ENCODE results near the gene BTBD7. TPM values are rescaled to one million over a fixed set of nuclear protein-coding genes. Genes with fewer than 3 reads are reported as not detected.
A peak's percentile ranks its signal among the peaks of the same experiment; 100 is the strongest.

BTBD7 gene
- total RNA-seq, 1 experiment from 2014 or later = 17.2 TPM

- Histone ChIP-seq H3K4me1 (replicated peaks) (peaks cover 28% of the 10 kb centered on the region), H3K27ac (no peak overlapping the region)
Measured at GRCh38 chr14:93319494-93319893, 13.3 kb downstream of the BTBD7 start.

DNA sequence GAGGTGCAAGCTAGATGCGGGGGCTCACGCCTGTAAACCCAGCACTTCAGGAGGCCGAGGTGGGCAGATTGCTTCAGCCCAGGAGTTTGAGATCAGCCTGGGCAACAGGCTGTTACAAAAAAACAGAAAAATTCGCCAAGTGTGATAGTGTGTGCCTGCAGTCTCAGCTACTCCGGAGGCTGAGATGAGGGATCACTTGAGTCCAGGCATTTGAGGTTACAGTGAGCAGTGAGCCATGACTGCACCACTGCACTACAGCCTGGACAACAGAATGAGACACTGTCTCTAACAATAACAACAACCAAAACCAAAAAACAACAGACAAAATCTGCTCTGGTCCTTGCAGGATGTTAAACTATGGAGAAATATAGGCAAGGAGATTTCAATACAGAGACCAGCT, 13.9 kb downstream of the BTBD7 start:
- H3K27me3 ChIP-seq (replicated peaks) = no peaks in the 10 kb centered on the region
- DNase-seq (ENCODE audit: low read depth in 1 of 2, low spot score in 2 of 2) = peak in 1 of 2 experiments; percentile 14
- H3K27ac ChIP-seq = peak overlapping the region; percentile 35
- no peak overlapping the region for H3K4me3 ChIP-seq
- no peaks in the 10 kb centered on the region for H3K9me3 ChIP-seq (replicated peaks)
- no peaks in the 10 kb centered on the region; the same call in 1 of the 2 replicates for H3K36me3 ChIP-seq
- H3K4me1 ChIP-seq (replicated peaks) = peaks cover 28% of the 10 kb centered on the region

More at GRCh38 chr14:93319494-93319893, 13.3 kb downstream of the BTBD7 start:
- no peaks in the 10 kb centered on the region for H3K9me3 ChIP-seq (replicated peaks)
- H3K36me3 ChIP-seq = no peaks in the 10 kb centered on the region; the same call in 1 of the 2 replicates
- no peak overlapping the region for H3K4me3 ChIP-seq
- H3K27me3 ChIP-seq (replicated peaks) = no peaks in the 10 kb centered on the region
- DNase-seq (ENCODE audit: low read depth in 1 of 2, low spot score in 2 of 2) = no peak

- DNase-seq (ENCODE audit: low read depth in 1 of 2, low spot score in 2 of 2) = peak in 1 of 2 experiments; percentile 37
- H3K4me1 ChIP-seq (replicated peaks) = peaks cover 28% of the 10 kb centered on the region
- H3K9me3 ChIP-seq (replicated peaks) = no peaks in the 10 kb centered on the region
- no peak overlapping the region for H3K4me3 ChIP-seq
- no peaks in the 10 kb centered on the region for H3K27me3 ChIP-seq (replicated peaks)
- H3K36me3 ChIP-seq = no peaks in the 10 kb centered on the region
- peak overlapping the region; percentile 35 for H3K27ac ChIP-seq
Measured at GRCh38 chr14:93317875-93318807, 14.7 kb downstream of the BTBD7 start.

DNA sequence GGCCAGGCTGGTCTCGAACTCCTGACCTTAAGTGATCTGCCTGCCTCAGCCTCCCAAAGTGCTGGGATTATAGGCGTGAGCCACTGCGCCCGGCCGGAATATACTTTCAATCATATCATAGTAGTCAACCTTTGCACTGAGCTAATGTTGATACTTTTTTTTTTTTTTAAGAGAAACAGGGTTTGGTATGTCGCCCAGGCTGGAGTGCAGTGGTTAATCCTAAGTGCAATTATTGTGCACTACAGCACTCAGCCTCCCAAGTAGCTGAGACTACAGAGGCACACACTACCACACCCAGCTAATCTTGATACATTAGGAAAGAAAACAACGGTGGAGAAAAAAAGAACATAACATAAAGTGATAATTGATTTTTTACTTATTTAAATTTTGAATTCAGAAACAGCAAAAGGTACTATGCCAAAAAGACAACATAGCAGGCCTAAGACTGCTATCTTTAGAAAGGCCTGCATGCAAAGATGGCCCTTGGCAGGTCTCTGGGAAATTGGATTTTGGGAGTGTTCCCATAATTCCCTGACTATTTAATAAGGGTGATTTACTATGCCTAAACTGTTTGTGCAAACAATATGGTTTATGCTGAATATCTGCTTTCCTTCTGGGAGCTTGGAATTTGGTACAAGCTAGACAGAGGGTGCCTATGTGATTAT, 15.5 kb downstream of the BTBD7 start:
- Histone ChIP-seq H3K27ac (peak overlapping the region; percentile 35; the same call in 1 of the 2 replicates), H3K9me3 (replicated peaks) (no peaks in the 10 kb centered on the region), H3K4me3 (no peak overlapping the region), H3K36me3 (no peaks in the 10 kb centered on the region), H3K4me1 (replicated peaks) (peaks cover 28% of the 10 kb centered on the region), H3K27me3 (replicated peaks) (no peaks in the 10 kb centered on the region)
- no peak for DNase-seq (ENCODE audit: low read depth in 1 of 2, low spot score in 2 of 2)

DNA sequence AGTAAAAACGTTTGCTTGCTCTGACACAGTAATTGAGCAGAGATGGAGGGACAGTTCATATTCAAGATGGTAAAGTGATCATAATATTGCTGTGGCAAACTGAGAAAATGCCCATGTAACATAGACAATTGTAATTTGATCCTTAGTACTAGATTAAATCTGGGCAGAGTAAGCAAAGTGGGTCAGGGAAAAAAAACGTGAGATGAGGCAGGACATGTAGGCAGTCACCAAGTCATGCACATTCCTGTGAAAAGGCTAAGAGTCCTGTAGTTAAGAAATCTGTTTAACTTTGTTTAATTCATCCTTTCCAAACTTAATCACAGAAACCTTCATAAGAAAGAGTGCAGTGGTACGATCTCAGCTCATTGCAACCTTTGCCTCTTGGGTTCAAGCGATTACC, 16.1 kb downstream of the BTBD7 start:
- Histone ChIP-seq H3K4me1 (replicated peaks) (peaks cover 28% of the 10 kb centered on the region), H3K27me3 (replicated peaks) (no peaks in the 10 kb centered on the region), H3K27ac (no peak overlapping the region), H3K4me3 (no peak overlapping the region), H3K36me3 (no peaks in the 10 kb centered on the region), H3K9me3 (replicated peaks) (no peaks in the 10 kb centered on the region)
- DNase-seq (ENCODE audit: low read depth in 1 of 2, low spot score in 2 of 2) = no peak

- DNase-seq (ENCODE audit: low read depth in 1 of 2, low spot score in 2 of 2) = no peak
- peaks cover 28% of the 10 kb centered on the region for H3K4me1 ChIP-seq (replicated peaks)
- H3K9me3 ChIP-seq (replicated peaks) = no peaks in the 10 kb centered on the region
- no peaks in the 10 kb centered on the region for H3K27me3 ChIP-seq (replicated peaks)
- H3K4me3 ChIP-seq = no peak overlapping the region
- no peak overlapping the region for H3K27ac ChIP-seq
- H3K36me3 ChIP-seq = no peaks in the 10 kb centered on the region
Measured at GRCh38 chr14:93315575-93315974, 17.3 kb downstream of the BTBD7 start.

DNA sequence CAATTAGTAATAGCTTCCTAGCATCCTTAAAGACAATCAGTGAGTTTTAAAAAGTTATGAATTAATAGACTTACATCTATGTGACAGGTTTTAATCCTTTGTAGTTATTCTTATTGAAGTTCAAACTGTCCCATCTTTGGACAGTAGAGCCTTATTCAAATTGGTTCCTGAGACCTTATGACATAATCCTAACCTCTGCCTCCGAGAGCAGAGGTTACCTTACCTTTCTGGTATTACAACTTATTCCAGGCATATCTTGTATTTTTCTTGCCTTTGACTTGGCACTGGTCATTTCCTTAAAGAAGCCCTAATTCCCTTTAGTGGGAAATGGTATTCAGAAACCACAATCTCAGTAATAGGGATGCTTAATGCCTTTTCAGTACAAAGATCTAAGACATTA, 21.8 kb downstream of the BTBD7 start:
- H3K4me3 ChIP-seq = no peak overlapping the region
- DNase-seq (ENCODE audit: low read depth in 1 of 2, low spot score in 2 of 2) = no peak
- H3K4me1 ChIP-seq (replicated peaks) = no peaks in the 10 kb centered on the region
- no peaks in the 10 kb centered on the region for H3K36me3 ChIP-seq
- H3K27me3 ChIP-seq (replicated peaks) = no peaks in the 10 kb centered on the region
- H3K27ac ChIP-seq = no peak overlapping the region
- H3K9me3 ChIP-seq (replicated peaks) = no peaks in the 10 kb centered on the region

- Histone ChIP-seq H3K27ac (no peak overlapping the region), H3K4me3 (no peak overlapping the region), H3K9me3 (replicated peaks) (no peaks in the 10 kb centered on the region), H3K4me1 (replicated peaks) (no peaks in the 10 kb centered on the region), H3K27me3 (replicated peaks) (no peaks in the 10 kb centered on the region), H3K36me3 (no peaks in the 10 kb centered on the region)
- DNase-seq (ENCODE audit: low read depth in 1 of 2, low spot score in 2 of 2) = no peak
Measured at GRCh38 chr14:93309427-93309966, 23.3 kb downstream of the BTBD7 start.

DNA sequence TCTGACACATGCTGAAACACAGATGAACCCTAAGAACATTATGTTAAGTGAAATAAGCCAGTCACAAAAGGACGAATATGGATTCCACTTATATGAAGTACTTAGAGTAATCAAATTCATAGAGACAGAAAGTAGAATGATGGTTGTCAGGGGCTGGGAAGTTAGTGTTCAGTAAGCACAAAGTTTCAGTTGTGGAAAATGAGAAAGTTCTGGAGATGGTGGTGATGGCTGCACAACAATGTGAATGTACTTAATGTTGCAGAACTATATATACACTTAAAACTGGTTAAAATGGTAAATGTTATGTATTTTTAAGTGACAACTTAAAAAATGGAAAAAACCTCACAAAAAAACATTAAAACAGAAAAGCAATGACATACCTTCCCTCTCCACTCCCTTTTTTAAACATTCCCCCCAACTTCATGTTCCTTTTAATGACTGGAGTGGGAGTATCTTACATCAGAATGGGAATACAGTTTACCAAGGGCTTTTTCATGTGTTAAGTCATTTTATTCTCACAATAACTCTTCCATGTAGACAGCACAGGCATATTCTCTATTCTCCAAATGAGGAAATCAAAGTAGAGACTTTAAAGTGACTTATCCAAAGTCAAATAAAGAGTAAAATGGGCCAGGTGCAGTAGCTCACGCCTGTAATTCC, 24.0 kb downstream of the BTBD7 start:
- Histone ChIP-seq H3K4me3 (no peak overlapping the region), H3K9me3 (replicated peaks) (no peaks in the 10 kb centered on the region), H3K4me1 (replicated peaks) (no peaks in the 10 kb centered on the region), H3K27ac (no peak overlapping the region), H3K36me3 (no peaks in the 10 kb centered on the region), H3K27me3 (replicated peaks) (no peaks in the 10 kb centered on the region)
- DNase-seq (ENCODE audit: low read depth in 1 of 2, low spot score in 2 of 2) = no peak

DNA sequence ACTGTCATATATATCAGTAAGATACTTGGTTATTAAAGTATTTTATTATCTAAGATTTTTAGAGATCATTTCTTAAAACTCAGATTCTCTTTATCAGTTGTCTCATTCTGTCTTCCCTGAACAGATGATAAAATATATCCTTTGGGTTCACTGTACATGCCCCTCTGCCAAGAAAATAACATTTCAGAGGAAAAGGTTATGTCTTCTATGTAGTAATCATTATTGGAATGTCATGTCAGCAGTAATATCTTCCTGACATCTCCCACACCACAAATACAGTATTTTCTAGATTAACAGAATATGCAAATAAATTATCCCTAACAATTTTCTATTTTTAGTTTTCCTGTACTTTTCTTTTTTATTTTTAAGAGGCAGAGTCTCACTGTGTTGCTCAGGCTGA, 26.0 kb downstream of the BTBD7 start:
- no peak overlapping the region for H3K4me3 ChIP-seq
- H3K27me3 ChIP-seq (replicated peaks) = no peaks in the 10 kb centered on the region
- H3K4me1 ChIP-seq (replicated peaks) = no peaks in the 10 kb centered on the region
- H3K27ac ChIP-seq = no peak overlapping the region
- DNase-seq (ENCODE audit: low read depth in 1 of 2, low spot score in 2 of 2) = no peak
- no peaks in the 10 kb centered on the region for H3K9me3 ChIP-seq (replicated peaks)
- H3K36me3 ChIP-seq = no peaks in the 10 kb centered on the region

- no peaks in the 10 kb centered on the region for H3K27me3 ChIP-seq (replicated peaks)
- no peak overlapping the region for H3K27ac ChIP-seq
- DNase-seq (ENCODE audit: low read depth in 1 of 2, low spot score in 2 of 2) = no peak
- H3K9me3 ChIP-seq (replicated peaks) = no peaks in the 10 kb centered on the region
- H3K4me3 ChIP-seq = no peak overlapping the region
- no peaks in the 10 kb centered on the region for H3K4me1 ChIP-seq (replicated peaks)
- no peaks in the 10 kb centered on the region for H3K36me3 ChIP-seq
Measured at GRCh38 chr14:93305725-93306418, 27.0 kb downstream of the BTBD7 start.

DNA sequence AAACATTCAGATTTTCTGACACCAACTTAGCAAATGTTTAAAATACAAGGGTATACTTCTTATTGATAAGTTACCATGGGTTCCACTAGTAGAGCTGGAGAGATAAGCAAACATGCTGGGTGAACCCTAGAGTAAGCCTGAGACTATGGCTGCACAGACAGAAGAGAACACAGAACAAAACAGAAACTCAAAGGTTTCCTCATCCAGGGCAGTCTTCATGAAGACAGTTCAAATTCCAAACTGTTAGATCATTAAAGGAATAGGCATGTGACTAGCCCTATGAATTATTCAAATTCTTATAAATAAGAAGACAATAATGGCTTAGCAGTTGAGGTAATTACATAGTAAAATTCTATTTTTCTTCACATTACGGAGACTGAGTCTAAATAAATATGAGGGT, 28.1 kb downstream of the BTBD7 start:
- DNase-seq (ENCODE audit: low read depth in 1 of 2, low spot score in 2 of 2) = no peak
- H3K27me3 ChIP-seq (replicated peaks) = no peaks in the 10 kb centered on the region
- H3K4me1 ChIP-seq (replicated peaks) = no peaks in the 10 kb centered on the region
- no peak overlapping the region for H3K4me3 ChIP-seq
- H3K27ac ChIP-seq = no peak overlapping the region
- H3K36me3 ChIP-seq = no peaks in the 10 kb centered on the region
- no peaks in the 10 kb centered on the region for H3K9me3 ChIP-seq (replicated peaks)

DNA sequence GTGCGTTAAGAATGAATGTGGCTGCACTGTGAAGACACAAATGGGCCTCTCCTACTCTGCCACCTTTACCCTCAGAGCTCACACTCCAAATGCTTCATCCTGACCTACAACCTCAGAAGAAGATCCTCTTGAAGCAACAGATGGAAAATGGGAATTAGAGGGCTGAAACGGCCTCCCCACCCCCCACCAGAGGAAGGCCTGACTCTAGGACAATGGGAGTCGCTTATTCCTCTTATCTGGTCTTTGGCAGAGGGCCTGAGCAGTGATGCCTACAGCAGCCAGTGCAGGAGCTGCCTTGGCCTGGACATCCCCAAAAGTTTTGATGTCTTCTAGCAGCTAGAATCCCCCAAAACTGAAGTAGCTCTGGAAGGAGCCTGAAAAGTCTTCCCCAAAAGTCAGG, 29.2 kb downstream of the BTBD7 start:
- H3K36me3 ChIP-seq = no peaks in the 10 kb centered on the region
- no peaks in the 10 kb centered on the region for H3K27me3 ChIP-seq (replicated peaks)
- no peak for DNase-seq (ENCODE audit: low read depth in 1 of 2, low spot score in 2 of 2)
- H3K4me3 ChIP-seq = no peak overlapping the region
- no peaks in the 10 kb centered on the region for H3K9me3 ChIP-seq (replicated peaks)
- H3K27ac ChIP-seq = no peak overlapping the region
- no peaks in the 10 kb centered on the region for H3K4me1 ChIP-seq (replicated peaks)

Measured in SJSA1 (cell line).